Heart left ventricle (tissue), 16 donors: Measurements from ENCODE around the gene TRPM7. TPM values are rescaled to one million over a fixed set of nuclear protein-coding genes. Genes with fewer than 3 reads are reported as not detected.

Source experiments
- ATAC-seq, 4 donors: fragments of 200-7000 bp; cut with Tn5 transposase; one replicate each; pipeline ENCODE4 v1.9.1; 2020 to 2022; ENCODE audit warnings: moderate library complexity in 4 of 4, mild to moderate bottlenecking in 3 of 4, moderate number of reproducible peaks in 1 of 4
- DNase-seq, 5 donors: peaks; one replicate each; pipeline ENCODE4 v3.0.0-alpha.2; 2020
- H3K27ac ChIP-seq, 12 donors: fragments of 200-600 bp; sonication (generic) in 4 of 12; one replicate each; pipeline versions ENCODE4 v1.5.0 to v1.8.0; 2016 to 2022; ENCODE audit warnings: mild to moderate bottlenecking in 2 of 12
- H3K27me3 ChIP-seq, 9 donors: fragments of 200-600 bp; sonication (generic) in 2 of 9; one replicate each; pipeline versions ENCODE4 v1.5.1 to v1.8.0; 2016 to 2022; ENCODE audit warnings: mild to moderate bottlenecking in 3 of 9
- H3K36me3 ChIP-seq, 9 donors: fragments of 200-600 bp; sonication (generic) in 2 of 9; one replicate each; pipeline versions ENCODE4 v1.5.0 to v1.8.0; 2018 to 2022; ENCODE audit warnings: mild to moderate bottlenecking in 2 of 9
- H3K4me1 ChIP-seq, 12 donors: fragments of 200-600 bp; sonication (generic) in 4 of 12; one replicate each; pipeline versions ENCODE4 v1.5.0 to v1.8.0; 2016 to 2022; ENCODE audit warnings: mild to moderate bottlenecking in 3 of 12
- H3K4me3 ChIP-seq, 12 donors: fragments of 200-600 bp; sonication (generic) in 4 of 12; one replicate each; pipeline versions ENCODE4 v1.5.0 to v1.8.0; 2017 to 2022; ENCODE audit warnings: mild to moderate bottlenecking in 9 of 12, moderate library complexity in 4 of 12
- H3K9me3 ChIP-seq, 12 donors: fragments of 200-600 bp; sonication (generic) in 4 of 12; one replicate each; pipeline versions ENCODE4 v1.5.0 to v1.8.0; 2016 to 2022; ENCODE audit warnings: mild to moderate bottlenecking in 1 of 12
- POLR2A ChIP-seq, 2 donors: fragments of 450-650 bp; IDR thresholded peaks; one replicate each; pipeline ENCODE4 v1.6.1; 2017; ENCODE audit warnings: antibody characterized with exemption in 2 of 2, mild to moderate bottlenecking in 2 of 2, moderate library complexity in 2 of 2
- WGBS, 4 donors: extraction: QIAGEN DNeasy Blood & Tissue Kit in 2 of 4; methylation state at CpG; one replicate each; pipeline versions ENCODE4 v1.1.5 to v1.1.7; 2013 to 2018; 5-methylcytosine and 5-hydroxymethylcytosine counted together
- intact Hi-C, 10 donors: fragments of 100-400 bp; cut with DNase I; formaldehyde crosslinking; loops; one replicate each; pipeline versions ENCODE4 v1.11.1 to v1.14.2; 2022
- polyA plus RNA-seq, 2 donors: library from polyadenylated mRNA; stranded (reverse); fragments of 200-250 nt; gene quantifications; one replicate each; pipeline ENCODE4 v1.2.3, GENCODE V29; 2013
- total RNA-seq, 9 donors: library from RNA; depleted of rRNA in 2 of 9; stranded (reverse); fragments of >200 nt in 2 of 9; fragmentation: NEBNext Ultra II Directional in 3 of 9; extraction: Animal tissue kit (Norgen Biotek cat#: 25700) in 3 of 9; gene quantifications; one replicate each; pipeline versions ENCODE4 v1.1.0 to v1.2.4, GENCODE V29; 2016 to 2023
- TF ChIP-seq, protein P1 (sequence below), 12 donors: fragments of 200-600 bp; sonication (generic) in 4 of 12; IDR thresholded peaks; one replicate each; pipeline versions ENCODE4 v1.5.0 to v1.8.0; 2018 to 2022; ENCODE audit warnings: antibody characterized with exemption in 12 of 12, mild to moderate bottlenecking in 5 of 12
- donor health status: ischemic (EF 13 %, LVEDD 7.1; RV severe dilation, severe dysfunction).
- donor health status: healthy with polysubstance abuse.
- donor health status: DM: no; HTN: yes; CAD: no.
- donor health status: DM: no; HTN: no; CAD: no.
- donor health status: ischemic (EF 25% LVEDD 6.9; RV normal size, moderate dysfunction).
- donor health status: ischemic (EF 25% LVEDD 5.7; RV mildly dilated, moderate dysfunction).
- donor health status: healthy.
- donor health status: DM: yes; HTN: yes; CAD: no.
- donor health status: ischemic (EF 35%, LVEDD 5.7; RV mildly dilated, moderate dysfunction).
- donor health status: nonischemic (EF 11% LVEDD 7.7; RV severe dilation, severe dysfunction).
- donor health status: DM: yes; HTN: yes; CAD: no.
- donor health status: PGD.
- donor health status: ischemic (EF 29% LVEDD 5.4; RV normal size, mild dysfunction).
- donor health status: nonischemic (EF 23%, LVEDD 6.1; RV moderate dilation, normal function).

The TRPM7 gene
- total and polyA plus RNA-seq, 11 donors: 11.9 to 49.3 (median 30.6) TPM

DNA sequence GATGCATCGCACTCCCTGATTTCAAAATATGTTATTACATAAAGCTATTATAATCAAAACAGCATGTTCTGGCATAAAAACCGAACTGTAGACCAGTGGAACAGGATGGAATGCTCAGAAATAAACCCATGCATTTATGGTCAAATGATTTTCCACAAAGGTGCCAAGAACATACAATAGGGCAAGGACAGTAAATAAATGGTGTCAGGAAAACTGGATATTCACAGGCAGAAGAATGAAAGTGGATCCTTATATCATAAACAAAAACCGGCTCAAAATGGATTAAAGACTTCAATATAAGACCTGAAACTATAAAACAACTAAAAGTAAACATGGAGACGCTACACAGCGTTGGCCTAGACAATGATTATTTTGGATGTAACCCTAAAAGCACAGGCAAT lies 162.7 kb downstream of the TRPM7 start:
- WGBS, 4 donors: 76 to 79% (median 77%) methylated on average over 5 of the region's 5 CpGs
- TF ChIP-seq POLR2A (IDR thresholded peaks at IDR 0.05): no peak
- TF ChIP-seq, protein P1, sequence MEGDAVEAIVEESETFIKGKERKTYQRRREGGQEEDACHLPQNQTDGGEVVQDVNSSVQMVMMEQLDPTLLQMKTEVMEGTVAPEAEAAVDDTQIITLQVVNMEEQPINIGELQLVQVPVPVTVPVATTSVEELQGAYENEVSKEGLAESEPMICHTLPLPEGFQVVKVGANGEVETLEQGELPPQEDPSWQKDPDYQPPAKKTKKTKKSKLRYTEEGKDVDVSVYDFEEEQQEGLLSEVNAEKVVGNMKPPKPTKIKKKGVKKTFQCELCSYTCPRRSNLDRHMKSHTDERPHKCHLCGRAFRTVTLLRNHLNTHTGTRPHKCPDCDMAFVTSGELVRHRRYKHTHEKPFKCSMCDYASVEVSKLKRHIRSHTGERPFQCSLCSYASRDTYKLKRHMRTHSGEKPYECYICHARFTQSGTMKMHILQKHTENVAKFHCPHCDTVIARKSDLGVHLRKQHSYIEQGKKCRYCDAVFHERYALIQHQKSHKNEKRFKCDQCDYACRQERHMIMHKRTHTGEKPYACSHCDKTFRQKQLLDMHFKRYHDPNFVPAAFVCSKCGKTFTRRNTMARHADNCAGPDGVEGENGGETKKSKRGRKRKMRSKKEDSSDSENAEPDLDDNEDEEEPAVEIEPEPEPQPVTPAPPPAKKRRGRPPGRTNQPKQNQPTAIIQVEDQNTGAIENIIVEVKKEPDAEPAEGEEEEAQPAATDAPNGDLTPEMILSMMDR (IDR thresholded peaks at IDR 0.05): no peak

DNA sequence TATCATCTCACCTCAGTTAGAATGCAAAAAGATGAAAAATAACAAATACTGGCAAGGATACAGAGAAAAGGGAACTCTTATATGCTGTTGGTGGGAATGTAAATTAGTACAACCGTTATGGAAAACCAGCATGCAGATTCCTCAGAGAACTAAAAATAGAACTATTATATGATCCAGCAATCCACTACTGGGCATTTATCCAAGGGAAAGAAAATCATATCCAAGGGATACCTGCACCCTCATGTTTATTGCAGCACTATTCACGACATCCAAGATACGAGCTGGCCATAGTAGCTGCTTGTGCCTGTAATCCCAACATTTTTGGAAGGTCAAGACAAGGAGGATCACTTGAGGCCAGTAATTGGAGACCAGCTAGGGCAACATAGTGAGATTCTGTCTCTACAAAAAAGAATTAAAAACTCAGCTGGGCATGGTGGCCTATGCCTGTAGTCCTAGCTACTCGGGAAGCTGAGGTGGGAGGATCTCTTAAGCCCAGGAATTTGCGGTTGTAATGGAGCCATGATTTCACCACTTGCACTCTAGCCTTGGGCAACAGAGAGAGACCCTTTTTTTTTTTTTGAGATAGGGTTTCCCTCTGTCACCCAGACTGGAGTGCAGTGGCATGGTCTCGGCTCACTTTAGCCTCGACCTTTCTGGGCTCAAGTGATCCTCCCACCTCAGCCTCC lies 166.7 kb downstream of the TRPM7 start:
- H3K4me1 ChIP-seq: no peaks in the 10 kb centered on the region
- H3K9me3 ChIP-seq: peaks cover 0 to 12% (median 3%) of the 10 kb centered on the region in 12 donors
- H3K27me3 ChIP-seq: no peaks in the 10 kb centered on the region
- intact Hi-C loops: no loop called here
- H3K4me3 ChIP-seq: no peak overlapping the region
- H3K27ac ChIP-seq: no peak overlapping the region
- ATAC-seq: no peak
- TF ChIP-seq, protein P1 (IDR thresholded peaks at IDR 0.05): no peak
- no peak for TF ChIP-seq POLR2A (IDR thresholded peaks at IDR 0.05)
- no peak for DNase-seq
- WGBS, 4 donors: 52 to 69% (median 61%) methylated on average over 7 of the region's 7 CpGs
- H3K36me3 ChIP-seq: no peaks in the 10 kb centered on the region

More for the DNA sequence above, 162.7 kb downstream of the TRPM7 start:
- no peak overlapping the region for H3K4me3 ChIP-seq
- no peaks in the 10 kb centered on the region for H3K4me1 ChIP-seq
- ATAC-seq (no peak), DNase-seq (no peak)
- no peaks in the 10 kb centered on the region for H3K27me3 ChIP-seq
- H3K36me3 ChIP-seq: no peaks in the 10 kb centered on the region
- no peak overlapping the region for H3K27ac ChIP-seq
- peaks cover 0 to 5% (median 0%) of the 10 kb centered on the region in 12 donors for H3K9me3 ChIP-seq
- intact Hi-C loops: no loop called here

DNA sequence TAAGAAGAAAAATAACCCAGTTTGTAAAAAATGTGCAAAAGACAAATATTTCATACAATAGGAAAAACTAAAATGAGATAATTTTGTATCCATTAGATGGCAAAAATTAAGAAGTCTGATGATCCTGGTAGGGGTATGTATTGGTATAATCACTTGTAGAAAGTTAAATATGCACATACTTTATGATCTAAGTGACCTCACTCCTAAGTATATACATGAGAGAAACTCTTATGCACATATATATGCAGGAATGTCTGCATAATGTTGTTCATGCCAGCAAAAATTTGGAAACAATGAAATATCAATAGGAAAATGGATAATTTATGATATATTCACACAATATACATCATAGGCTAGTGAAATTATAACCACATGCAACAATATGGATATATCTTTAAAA lies 173.6 kb downstream of the TRPM7 start:
- Histone ChIP-seq H3K4me3 (no peak overlapping the region), H3K36me3 (peaks cover 0 to 7% (median 0%) of the 10 kb centered on the region in 9 donors), H3K4me1 (no peaks in the 10 kb centered on the region), H3K27me3 (no peaks in the 10 kb centered on the region), H3K9me3 (peaks cover 0 to 8% (median 2%) of the 10 kb centered on the region in 12 donors), H3K27ac (no peak overlapping the region)
- no peak for TF ChIP-seq POLR2A (IDR thresholded peaks at IDR 0.05)
- TF ChIP-seq, protein P1 (IDR thresholded peaks at IDR 0.05): no peak
- intact Hi-C loops: no loop called here
- DNase-seq (no peak), ATAC-seq (no peak)

Other genes with a start within 250 kb of the TRPM7 start
- 1 to 10 TPM in 2 of 9 donors, under 1 TPM in 4, not detected in 3; 0.50 to 2.2 (median 0.93) TPM for gene USP50, start 140.1 kb downstream of the TRPM7 start, total RNA-seq
- gene USP50, start 140.1 kb downstream of the TRPM7 start, polyA plus RNA-seq: not detected
- 100 to 1,000 TPM in 7 of 9 donors, 10 to 100 TPM in 2; 71.3 to 231 (median 122) TPM for gene SPPL2A, start 78.9 kb upstream of the TRPM7 start, total RNA-seq
- 100 to 1,000 TPM in 1 of 2 donors, 10 to 100 TPM in 1; 21.5 to 115 TPM for gene SPPL2A, start 78.9 kb upstream of the TRPM7 start, polyA plus RNA-seq
- gene AP4E1, start 221.9 kb upstream of the TRPM7 start, total RNA-seq: 10 to 100 TPM in 3 of 9 donors, 1 to 10 TPM in 6; 6.6 to 12.0 (median 9.8) TPM
- gene AP4E1, start 221.9 kb upstream of the TRPM7 start, polyA plus RNA-seq: 1 to 10 TPM; 2.2 to 7.4 TPM